ENCODE data around the gene CCDC97.

DNA sequence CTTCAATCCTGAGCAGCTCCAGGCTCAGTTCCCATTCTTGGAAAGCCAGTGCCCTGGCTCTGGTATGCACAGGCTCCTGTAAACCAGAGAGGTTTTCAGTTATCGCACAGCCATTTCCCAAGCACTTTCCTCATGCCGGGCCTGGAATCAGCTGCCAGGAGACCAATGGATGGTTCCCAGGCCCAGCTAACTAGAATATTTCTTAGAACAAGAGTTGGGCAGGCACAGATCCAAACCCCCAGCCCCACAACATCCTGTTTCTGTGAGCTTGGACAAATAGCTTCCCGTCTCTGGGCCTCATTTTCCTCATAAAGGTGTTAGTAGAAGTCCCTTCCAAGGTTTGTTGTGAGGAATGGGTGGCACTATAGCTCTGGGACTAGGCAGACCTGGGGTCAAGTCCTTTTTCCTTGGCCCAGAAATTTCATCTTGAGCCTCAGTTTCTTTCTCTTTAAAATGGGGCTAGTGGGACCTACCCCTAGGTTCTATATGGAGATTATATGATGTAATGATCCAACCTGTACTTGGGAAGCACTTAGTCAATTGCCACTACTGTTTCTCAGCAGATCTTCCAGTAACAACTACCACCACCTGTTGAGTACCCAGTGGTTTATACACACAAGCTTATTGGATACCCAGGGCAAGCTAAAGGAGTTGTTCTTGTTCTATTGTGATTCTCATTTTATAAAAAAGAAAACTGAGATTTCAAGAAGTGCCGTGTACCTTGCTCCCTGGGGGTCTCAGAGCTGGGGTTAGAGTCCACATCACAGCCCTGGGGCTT, 5.1 kb upstream of the CCDC97 start:
- TF ChIP-seq, protein P1, sequence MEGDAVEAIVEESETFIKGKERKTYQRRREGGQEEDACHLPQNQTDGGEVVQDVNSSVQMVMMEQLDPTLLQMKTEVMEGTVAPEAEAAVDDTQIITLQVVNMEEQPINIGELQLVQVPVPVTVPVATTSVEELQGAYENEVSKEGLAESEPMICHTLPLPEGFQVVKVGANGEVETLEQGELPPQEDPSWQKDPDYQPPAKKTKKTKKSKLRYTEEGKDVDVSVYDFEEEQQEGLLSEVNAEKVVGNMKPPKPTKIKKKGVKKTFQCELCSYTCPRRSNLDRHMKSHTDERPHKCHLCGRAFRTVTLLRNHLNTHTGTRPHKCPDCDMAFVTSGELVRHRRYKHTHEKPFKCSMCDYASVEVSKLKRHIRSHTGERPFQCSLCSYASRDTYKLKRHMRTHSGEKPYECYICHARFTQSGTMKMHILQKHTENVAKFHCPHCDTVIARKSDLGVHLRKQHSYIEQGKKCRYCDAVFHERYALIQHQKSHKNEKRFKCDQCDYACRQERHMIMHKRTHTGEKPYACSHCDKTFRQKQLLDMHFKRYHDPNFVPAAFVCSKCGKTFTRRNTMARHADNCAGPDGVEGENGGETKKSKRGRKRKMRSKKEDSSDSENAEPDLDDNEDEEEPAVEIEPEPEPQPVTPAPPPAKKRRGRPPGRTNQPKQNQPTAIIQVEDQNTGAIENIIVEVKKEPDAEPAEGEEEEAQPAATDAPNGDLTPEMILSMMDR (IDR thresholded peaks at IDR 0.05; ENCODE audit: control extremely low read depth in 1 of 3, insufficient read depth in 1 of 3, low read depth in 1 of 3, low read length in 3 of 3): no peak
- no peak for TF ChIP-seq POLR2AphosphoS5 (IDR thresholded peaks at IDR 0.05; ENCODE audit: low read depth, low read length)
- no peak for TF ChIP-seq EP300 (IDR thresholded peaks at IDR 0.05; ENCODE audit: borderline replicate concordance in 1 of 2, low read depth in 2 of 2, low read length in 2 of 2)
- TF ChIP-seq CREB1 (IDR thresholded peaks at IDR 0.05): no peak
- no peak for TF ChIP-seq SIN3A (conservative IDR thresholded peaks at IDR 0.05 in 1 of 2, IDR thresholded peaks at IDR 0.05 in 1 of 2; ENCODE audit: low read depth in 1 of 2, low read length in 2 of 2)
- no peak for TF ChIP-seq JUN (IDR thresholded peaks at IDR 0.05; ENCODE audit: low read depth, low read length)
- no peak for TF ChIP-seq JUND (IDR thresholded peaks at IDR 0.05; ENCODE audit: low read length)
- no peak for TF ChIP-seq CHD2 (IDR thresholded peaks at IDR 0.05; ENCODE audit: low read length)
- TF ChIP-seq, protein P2, sequence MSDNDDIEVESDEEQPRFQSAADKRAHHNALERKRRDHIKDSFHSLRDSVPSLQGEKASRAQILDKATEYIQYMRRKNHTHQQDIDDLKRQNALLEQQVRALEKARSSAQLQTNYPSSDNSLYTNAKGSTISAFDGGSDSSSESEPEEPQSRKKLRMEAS (IDR thresholded peaks at IDR 0.05): no peak

All from H1 (cell line).